ENCODE data around the gene KIAA1217.
A peak's percentile ranks its signal among the peaks of the same experiment; 100 is the strongest.

Gene KIAA1217

GRCh38 chr10:24378126-24378920 is 169.4 kb downstream of the KIAA1217 start:
- DNase-seq, result no peak

GRCh38 chr10:24381235-24382010 is 172.5 kb downstream of the KIAA1217 start:
- DNase-seq, result no peak

- no peak for DNase-seq
These were observed 173.1 kb downstream of the KIAA1217 start for GRCh38 chr10:24382045-24382444.

- no peak for DNase-seq
These were observed 173.6 kb downstream of the KIAA1217 start for GRCh38 chr10:24382596-24382978.

GRCh38 chr10:24382979-24383663 is 174.2 kb downstream of the KIAA1217 start:
- no peak for DNase-seq

GRCh38 chr10:24383681-24384106 is 174.8 kb downstream of the KIAA1217 start:
- peak; percentile 39 for DNase-seq

- no peak for DNase-seq
These were observed 176.0 kb downstream of the KIAA1217 start for GRCh38 chr10:24384954-24385353.

GRCh38 chr10:24385776-24386175 is 176.8 kb downstream of the KIAA1217 start:
- DNase-seq, result no peak

GRCh38 chr10:24390146-24390700 is 181.3 kb downstream of the KIAA1217 start:
- DNase-seq, result no peak

GRCh38 chr10:24390746-24391145 is 181.8 kb downstream of the KIAA1217 start:
- no peak for DNase-seq

GRCh38 chr10:24393201-24393600 is 184.3 kb downstream of the KIAA1217 start:
- no peak for DNase-seq

GRCh38 chr10:24394461-24395190 is 185.7 kb downstream of the KIAA1217 start:
- no peak for DNase-seq

- DNase-seq, result no peak
These were observed 187.5 kb downstream of the KIAA1217 start for GRCh38 chr10:24396396-24396795.

GRCh38 chr10:24397662-24398061 is 188.7 kb downstream of the KIAA1217 start:
- DNase-seq, result no peak

- no peak for DNase-seq
These were observed 195.6 kb downstream of the KIAA1217 start for GRCh38 chr10:24404567-24404966.

- no peak for DNase-seq
These were observed 196.7 kb downstream of the KIAA1217 start for GRCh38 chr10:24405635-24406034.

GRCh38 chr10:24406809-24407483 is 198.0 kb downstream of the KIAA1217 start:
- no peak for DNase-seq

GRCh38 chr10:24407928-24408327 is 199.0 kb downstream of the KIAA1217 start:
- no peak for DNase-seq

GRCh38 chr10:24408365-24408764 is 199.4 kb downstream of the KIAA1217 start:
- DNase-seq, result no peak

- DNase-seq, result no peak
These were observed 205.7 kb downstream of the KIAA1217 start for GRCh38 chr10:24414597-24414996.

- DNase-seq, result no peak
These were observed 206.7 kb downstream of the KIAA1217 start for GRCh38 chr10:24415455-24416125.

Data from NCI-H2227 treated with DMSO at 0.1 percent for 48 hours (cell line).